PFSK-1 (cell line): ENCODE data around the gene DPP9.

Experiments
- POLR2AphosphoS5 ChIP-seq: IDR thresholded peaks from 2 replicates; pipeline ENCODE4 v1.6.1; 2012; ENCODE audit warnings: low read depth, mild to moderate bottlenecking, control low read depth, low read length, moderate library complexity
- TF ChIP-seq, protein P1 (sequence below), 2 experiments: IDR thresholded peaks; 2 replicates each; pipeline versions ENCODE4 v1.6.1 to v1.8.0; 2011 to 2012; ENCODE audit warnings: low read depth in 2 of 2, low read length in 2 of 2, control low read depth in 1 of 2, inconsistent platforms in 1 of 2, mild to moderate bottlenecking in 1 of 2, moderate library complexity in 1 of 2; ENCODE audit not compliant: insufficient read depth in 1 of 2

DNA sequence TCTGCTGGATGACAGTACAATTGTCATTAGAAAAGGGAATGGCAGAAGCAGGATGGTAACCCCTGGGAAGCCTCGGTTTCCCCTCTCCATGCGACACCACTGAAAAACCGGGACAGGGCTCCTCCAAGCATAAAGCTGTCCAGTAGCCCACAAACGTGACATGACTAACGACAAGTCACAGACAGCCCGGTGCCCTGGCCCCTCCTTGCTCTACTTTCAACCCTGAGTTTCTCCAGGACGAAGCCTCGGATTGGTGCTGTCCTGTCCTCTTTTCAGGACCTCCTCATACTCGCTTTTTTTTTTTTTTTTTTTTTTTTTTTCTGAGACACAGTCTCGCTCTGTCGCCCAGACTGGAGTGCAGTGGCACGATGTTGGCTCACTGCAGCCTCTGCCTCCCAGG lies 16.3 kb downstream of the DPP9 start:
- no peak for TF ChIP-seq POLR2AphosphoS5
- TF ChIP-seq, protein P1, sequence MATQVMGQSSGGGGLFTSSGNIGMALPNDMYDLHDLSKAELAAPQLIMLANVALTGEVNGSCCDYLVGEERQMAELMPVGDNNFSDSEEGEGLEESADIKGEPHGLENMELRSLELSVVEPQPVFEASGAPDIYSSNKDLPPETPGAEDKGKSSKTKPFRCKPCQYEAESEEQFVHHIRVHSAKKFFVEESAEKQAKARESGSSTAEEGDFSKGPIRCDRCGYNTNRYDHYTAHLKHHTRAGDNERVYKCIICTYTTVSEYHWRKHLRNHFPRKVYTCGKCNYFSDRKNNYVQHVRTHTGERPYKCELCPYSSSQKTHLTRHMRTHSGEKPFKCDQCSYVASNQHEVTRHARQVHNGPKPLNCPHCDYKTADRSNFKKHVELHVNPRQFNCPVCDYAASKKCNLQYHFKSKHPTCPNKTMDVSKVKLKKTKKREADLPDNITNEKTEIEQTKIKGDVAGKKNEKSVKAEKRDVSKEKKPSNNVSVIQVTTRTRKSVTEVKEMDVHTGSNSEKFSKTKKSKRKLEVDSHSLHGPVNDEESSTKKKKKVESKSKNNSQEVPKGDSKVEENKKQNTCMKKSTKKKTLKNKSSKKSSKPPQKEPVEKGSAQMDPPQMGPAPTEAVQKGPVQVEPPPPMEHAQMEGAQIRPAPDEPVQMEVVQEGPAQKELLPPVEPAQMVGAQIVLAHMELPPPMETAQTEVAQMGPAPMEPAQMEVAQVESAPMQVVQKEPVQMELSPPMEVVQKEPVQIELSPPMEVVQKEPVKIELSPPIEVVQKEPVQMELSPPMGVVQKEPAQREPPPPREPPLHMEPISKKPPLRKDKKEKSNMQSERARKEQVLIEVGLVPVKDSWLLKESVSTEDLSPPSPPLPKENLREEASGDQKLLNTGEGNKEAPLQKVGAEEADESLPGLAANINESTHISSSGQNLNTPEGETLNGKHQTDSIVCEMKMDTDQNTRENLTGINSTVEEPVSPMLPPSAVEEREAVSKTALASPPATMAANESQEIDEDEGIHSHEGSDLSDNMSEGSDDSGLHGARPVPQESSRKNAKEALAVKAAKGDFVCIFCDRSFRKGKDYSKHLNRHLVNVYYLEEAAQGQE (IDR thresholded peaks at IDR 0.05; ENCODE audit: insufficient read depth in 1 of 2, low read depth in 2 of 2, low read length in 2 of 2): no peak
